DND-41 (cell line): ENCODE results near the gene ANO6.

Source experiments
- EZH2 ChIP-seq: IDR thresholded peaks from 3 replicates; pipeline ENCODE4 v1.6.1; 2012; ENCODE audit warnings: borderline replicate concordance, low read depth, mild to moderate bottlenecking, moderate library complexity, low read length, inconsistent platforms; ENCODE audit not compliant: severe bottlenecking
- TF ChIP-seq, protein P1 (sequence below): IDR thresholded peaks from 2 replicates; pipeline ENCODE4 v1.5.1; 2012; ENCODE audit warnings: borderline replicate concordance, low read length, moderate library complexity, mild to moderate bottlenecking; ENCODE audit not compliant: poor library complexity, severe bottlenecking; ENCODE audit errors: extremely low read depth

DNA sequence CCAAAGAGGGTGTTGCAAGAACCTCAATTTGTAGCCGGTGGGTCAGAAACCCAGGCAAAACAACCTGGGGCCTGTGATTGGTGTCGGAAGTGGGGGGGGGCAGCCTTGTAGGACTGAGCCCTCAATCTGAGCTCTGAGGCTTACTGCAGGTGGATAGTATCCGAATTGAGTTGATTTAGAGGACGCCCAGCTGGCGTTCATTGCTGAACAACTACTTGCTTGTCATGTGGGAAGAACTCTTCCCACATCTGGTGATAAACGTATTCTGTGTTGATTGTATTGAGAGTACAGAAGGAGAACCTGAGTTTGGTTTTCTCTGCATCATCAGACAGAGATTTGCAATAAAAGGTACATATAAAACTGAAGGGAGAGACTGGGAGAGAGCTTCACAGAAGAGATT is 5.1 kb downstream of the ANO6 start:
- TF ChIP-seq, protein P1, sequence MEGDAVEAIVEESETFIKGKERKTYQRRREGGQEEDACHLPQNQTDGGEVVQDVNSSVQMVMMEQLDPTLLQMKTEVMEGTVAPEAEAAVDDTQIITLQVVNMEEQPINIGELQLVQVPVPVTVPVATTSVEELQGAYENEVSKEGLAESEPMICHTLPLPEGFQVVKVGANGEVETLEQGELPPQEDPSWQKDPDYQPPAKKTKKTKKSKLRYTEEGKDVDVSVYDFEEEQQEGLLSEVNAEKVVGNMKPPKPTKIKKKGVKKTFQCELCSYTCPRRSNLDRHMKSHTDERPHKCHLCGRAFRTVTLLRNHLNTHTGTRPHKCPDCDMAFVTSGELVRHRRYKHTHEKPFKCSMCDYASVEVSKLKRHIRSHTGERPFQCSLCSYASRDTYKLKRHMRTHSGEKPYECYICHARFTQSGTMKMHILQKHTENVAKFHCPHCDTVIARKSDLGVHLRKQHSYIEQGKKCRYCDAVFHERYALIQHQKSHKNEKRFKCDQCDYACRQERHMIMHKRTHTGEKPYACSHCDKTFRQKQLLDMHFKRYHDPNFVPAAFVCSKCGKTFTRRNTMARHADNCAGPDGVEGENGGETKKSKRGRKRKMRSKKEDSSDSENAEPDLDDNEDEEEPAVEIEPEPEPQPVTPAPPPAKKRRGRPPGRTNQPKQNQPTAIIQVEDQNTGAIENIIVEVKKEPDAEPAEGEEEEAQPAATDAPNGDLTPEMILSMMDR, result no peak
- TF ChIP-seq EZH2, result no peak
